Mesodermal cell (in vitro differentiated cells): ENCODE measurements around the gene SOX6.

Experiments used
- H3K27ac ChIP-seq: 2 replicates; pipeline ENCODE4 v1.7.0; 2013; ENCODE audit warnings: mild to moderate bottlenecking, low read depth, low read length, moderate library complexity; ENCODE audit not compliant: severe bottlenecking
- H3K36me3 ChIP-seq: 2 replicates; pipeline ENCODE4 v1.7.1; 2013; ENCODE audit warnings: mild to moderate bottlenecking, low read length, moderate library complexity; ENCODE audit not compliant: control insufficient read depth, insufficient read depth
- H3K4me1 ChIP-seq: one replicate; pipeline ENCODE4 v1.7.1; 2013; ENCODE audit warnings: mild to moderate bottlenecking, low read length; ENCODE audit not compliant: insufficient read depth, control insufficient read depth, poor library complexity, severe bottlenecking
- H3K4me3 ChIP-seq: 2 replicates; pipeline ENCODE4 v1.7.0; 2013; ENCODE audit warnings: low read length, control low read depth, mild to moderate bottlenecking; ENCODE audit not compliant: insufficient read depth, poor library complexity, severe bottlenecking; ENCODE audit errors: extremely low read depth
- H3K9me3 ChIP-seq: 2 replicates; pipeline ENCODE4 v1.7.1; 2013; ENCODE audit warnings: mild to moderate bottlenecking, low read length, moderate library complexity; ENCODE audit not compliant: control insufficient read depth
- WGBS, 2 experiments: methylation state at CpG; one replicate each; pipeline ENCODE4 v1.1.5; 2013; ENCODE audit warnings: missing lambda C conversion rate in 2 of 2; ENCODE audit not compliant: insufficient coverage in 2 of 2; 5-methylcytosine and 5-hydroxymethylcytosine counted together

Gene SOX6

GRCh38 chr11:15967966-15968365, 388.4 kb downstream of the SOX6 start:
- Histone ChIP-seq H3K36me3 (no peaks in the 10 kb centered on the region), H3K4me3 (no peak overlapping the region), H3K9me3 (no peaks in the 10 kb centered on the region), H3K4me1 (peaks cover 15% of the 10 kb centered on the region), H3K27ac (no peak overlapping the region)
- 60 to 86% methylated on average over 1 of the region's 2 CpGs for WGBS, 2 experiments

- no CpG with 5 or more reads among the region's 2 CpGs for WGBS, 2 experiments
- Histone ChIP-seq H3K36me3 (no peaks in the 10 kb centered on the region), H3K4me3 (no peak overlapping the region), H3K27ac (no peak overlapping the region), H3K4me1 (peaks cover 15% of the 10 kb centered on the region), H3K9me3 (no peaks in the 10 kb centered on the region)
Measured at GRCh38 chr11:15967166-15967565, 389.2 kb downstream of the SOX6 start.

DNA sequence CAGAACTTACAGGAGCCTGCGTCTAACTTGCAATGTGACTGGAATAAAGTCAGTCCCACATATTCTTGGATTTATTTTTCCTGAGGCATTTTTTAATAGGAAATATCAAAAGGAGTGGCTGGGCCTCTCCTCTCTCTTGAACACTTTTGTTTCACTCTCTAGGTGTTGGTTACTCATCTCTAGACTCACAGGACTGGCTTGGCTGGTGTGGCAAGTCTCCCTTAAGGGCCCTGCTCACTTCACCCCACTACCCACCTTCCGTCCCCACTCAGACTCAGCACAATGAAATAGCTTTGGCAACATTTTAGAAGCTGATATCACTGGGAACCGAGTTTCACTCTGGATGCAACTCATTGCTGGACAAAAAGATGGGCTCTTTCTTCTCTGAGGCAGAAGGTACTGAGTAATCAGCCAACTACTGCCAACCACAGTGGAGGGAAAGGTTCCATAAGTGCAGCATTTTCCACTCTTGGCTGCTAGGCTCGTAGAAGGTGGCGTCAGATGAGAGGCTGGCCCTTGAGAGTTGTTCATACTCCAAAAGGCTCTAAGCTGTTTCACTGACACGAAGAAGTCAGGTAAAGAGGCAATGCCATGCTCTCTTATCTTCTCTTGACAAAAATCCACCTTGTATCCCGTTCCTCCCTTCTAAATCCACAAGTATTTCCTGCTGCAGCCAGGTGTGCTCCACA, 390.6 kb downstream of the SOX6 start:
- H3K9me3 ChIP-seq: no peaks in the 10 kb centered on the region
- H3K4me1 ChIP-seq: peaks cover 15% of the 10 kb centered on the region
- H3K4me3 ChIP-seq: no peak overlapping the region
- 91 to 93% methylated on average over 5 to 6 of the region's 7 CpGs for WGBS, 2 experiments
- no peak overlapping the region for H3K27ac ChIP-seq
- no peaks in the 10 kb centered on the region for H3K36me3 ChIP-seq

DNA sequence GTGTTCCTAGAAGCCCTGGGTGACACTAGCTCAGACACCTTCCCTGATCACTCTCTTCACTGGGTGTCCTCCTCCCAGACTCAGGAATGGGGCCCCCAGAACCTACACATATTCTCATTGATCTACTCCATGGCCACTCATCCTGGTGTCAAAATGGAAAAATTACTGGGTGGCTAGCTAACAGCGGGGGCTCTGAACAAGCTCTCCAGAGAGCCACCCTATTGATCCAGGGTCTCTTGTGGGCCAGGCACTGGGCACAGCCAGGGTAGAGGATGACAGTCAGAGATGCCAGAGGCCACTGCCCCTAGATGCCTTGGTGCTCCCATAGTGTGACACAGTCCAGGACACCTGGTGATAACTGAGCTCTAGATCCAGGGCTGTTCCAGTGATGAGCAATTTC, 393.1 kb downstream of the SOX6 start:
- WGBS, 2 experiments: 100% methylated on average over 1 of the region's 1 CpG
- H3K4me3 ChIP-seq: no peak overlapping the region
- H3K27ac ChIP-seq: no peak overlapping the region
- peaks cover 1% of the 10 kb centered on the region for H3K4me1 ChIP-seq
- no peaks in the 10 kb centered on the region for H3K9me3 ChIP-seq
- no peaks in the 10 kb centered on the region for H3K36me3 ChIP-seq

DNA sequence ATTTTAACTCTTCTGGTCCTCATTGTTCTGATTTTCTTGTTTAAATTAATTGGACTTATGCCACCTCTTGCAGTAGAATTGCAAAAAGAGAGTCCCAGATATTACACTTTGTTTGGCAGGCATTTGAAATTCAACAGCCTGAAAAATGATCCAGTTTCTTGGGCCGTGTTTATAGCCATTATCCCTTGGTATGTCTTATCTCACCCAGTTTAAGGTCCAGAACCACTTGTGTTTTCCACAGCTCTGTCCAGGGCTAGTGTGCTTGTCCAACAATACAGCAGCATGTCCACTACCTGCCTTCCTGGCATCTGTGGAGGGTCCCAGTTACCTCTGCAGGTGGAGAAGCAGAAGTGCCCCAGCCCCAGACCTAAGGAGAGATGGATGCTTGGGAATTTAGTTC, 397.4 kb downstream of the SOX6 start:
- WGBS, 2 experiments: 83 to 86% methylated on average over 1 of the region's 1 CpG
- H3K4me1 ChIP-seq: no peaks in the 10 kb centered on the region

GRCh38 chr11:15957234-15957633, 399.1 kb downstream of the SOX6 start:
- Histone ChIP-seq H3K27ac (no peak overlapping the region), H3K4me1 (no peaks in the 10 kb centered on the region), H3K4me3 (no peak overlapping the region), H3K36me3 (no peaks in the 10 kb centered on the region), H3K9me3 (no peaks in the 10 kb centered on the region)
- 86 to 100% methylated on average over 2 of the region's 2 CpGs for WGBS, 2 experiments

More for the DNA sequence above, 397.4 kb downstream of the SOX6 start:
- H3K36me3 ChIP-seq: no peaks in the 10 kb centered on the region
- H3K9me3 ChIP-seq: no peaks in the 10 kb centered on the region
- H3K4me3 ChIP-seq: no peak overlapping the region
- no peak overlapping the region for H3K27ac ChIP-seq

- Histone ChIP-seq H3K4me1 (no peaks in the 10 kb centered on the region), H3K9me3 (no peaks in the 10 kb centered on the region), H3K36me3 (no peaks in the 10 kb centered on the region), H3K27ac (no peak overlapping the region), H3K4me3 (no peak overlapping the region)
- 100% methylated on average over 3 of the region's 3 CpGs for WGBS, 2 experiments
Measured at GRCh38 chr11:15956302-15956701, 400.0 kb downstream of the SOX6 start.

DNA sequence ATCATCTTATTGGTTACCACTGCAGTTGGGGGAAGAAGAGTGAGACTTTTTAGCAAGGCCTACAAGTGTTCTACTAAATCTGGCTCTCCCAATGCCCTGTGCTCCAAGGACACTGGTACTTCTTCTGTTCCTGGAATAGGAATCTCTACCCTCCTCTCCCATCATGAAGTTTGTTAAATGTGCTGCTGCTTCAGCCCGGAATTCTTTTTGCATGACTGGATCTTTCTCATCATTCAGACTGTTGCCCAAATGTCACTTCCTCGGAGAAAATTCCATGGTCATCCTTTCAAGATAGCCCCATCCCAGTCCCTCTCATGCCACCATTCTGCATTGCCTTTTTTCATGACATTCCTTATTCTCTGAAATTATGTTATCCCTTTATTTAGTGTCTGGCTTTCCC, 400.8 kb downstream of the SOX6 start:
- Histone ChIP-seq H3K36me3 (no peaks in the 10 kb centered on the region), H3K27ac (no peak overlapping the region), H3K4me1 (no peaks in the 10 kb centered on the region), H3K9me3 (no peaks in the 10 kb centered on the region), H3K4me3 (no peak overlapping the region)
- 75 to 83% methylated on average over 2 of the region's 2 CpGs for WGBS, 2 experiments

DNA sequence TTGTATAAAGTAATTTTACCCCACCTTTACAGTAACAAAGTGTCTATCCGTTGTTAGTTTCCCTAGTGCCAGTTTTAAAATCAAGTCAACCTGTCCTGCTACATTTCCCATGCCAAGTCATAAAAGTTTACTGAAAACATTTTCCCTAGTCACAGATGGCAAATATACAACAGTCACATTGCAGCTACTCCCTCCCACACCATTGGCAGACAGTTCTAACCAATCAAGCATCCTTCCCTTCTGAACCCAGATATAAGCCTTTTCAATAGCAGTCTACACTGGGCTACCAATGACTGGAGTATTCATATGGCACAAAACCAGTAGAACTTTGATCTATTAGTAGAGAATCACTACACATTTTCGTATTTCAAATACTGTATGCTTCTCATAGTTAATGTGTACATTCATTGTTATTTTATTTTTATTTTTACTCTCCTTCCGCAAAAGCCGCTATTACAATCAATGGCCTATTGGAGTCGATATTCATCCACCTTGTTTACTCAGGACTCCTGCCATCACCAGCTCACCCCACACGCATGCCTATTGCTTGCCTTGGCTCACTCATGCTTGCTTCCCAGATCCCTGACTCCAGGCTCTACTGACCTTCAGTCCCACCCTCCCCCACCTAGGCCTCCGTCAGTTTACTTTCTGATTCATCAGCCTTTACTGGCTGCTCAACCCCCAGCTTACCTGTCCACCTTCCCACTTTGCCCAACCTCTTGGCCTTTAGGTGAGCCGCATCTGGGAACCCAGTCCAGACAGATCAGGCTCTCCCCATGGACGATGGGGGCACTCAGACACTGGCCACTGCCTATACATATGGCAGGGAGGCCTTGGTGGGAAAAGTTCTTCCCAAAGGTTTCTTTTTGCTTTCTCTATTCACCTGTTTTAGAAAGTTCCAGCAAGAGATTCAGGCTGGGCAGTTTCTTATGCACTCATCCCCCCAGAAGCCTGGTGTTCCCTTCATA, 408.4 kb downstream of the SOX6 start:
- no peaks in the 10 kb centered on the region for H3K4me1 ChIP-seq
- H3K4me3 ChIP-seq: no peak overlapping the region
- WGBS, 2 experiments: 89 to 92% methylated on average over 6 to 8 of the region's 9 CpGs
- no peak overlapping the region for H3K27ac ChIP-seq
- peaks cover 10% of the 10 kb centered on the region for H3K9me3 ChIP-seq
- H3K36me3 ChIP-seq: no peaks in the 10 kb centered on the region

GRCh38 chr11:15945726-15946125, 410.6 kb downstream of the SOX6 start:
- Histone ChIP-seq H3K9me3 (peaks cover 10% of the 10 kb centered on the region), H3K36me3 (no peaks in the 10 kb centered on the region), H3K4me3 (no peak overlapping the region), H3K4me1 (no peaks in the 10 kb centered on the region), H3K27ac (no peak overlapping the region)
- WGBS, 2 experiments: no CpG with 5 or more reads among the region's 1 CpG

DNA sequence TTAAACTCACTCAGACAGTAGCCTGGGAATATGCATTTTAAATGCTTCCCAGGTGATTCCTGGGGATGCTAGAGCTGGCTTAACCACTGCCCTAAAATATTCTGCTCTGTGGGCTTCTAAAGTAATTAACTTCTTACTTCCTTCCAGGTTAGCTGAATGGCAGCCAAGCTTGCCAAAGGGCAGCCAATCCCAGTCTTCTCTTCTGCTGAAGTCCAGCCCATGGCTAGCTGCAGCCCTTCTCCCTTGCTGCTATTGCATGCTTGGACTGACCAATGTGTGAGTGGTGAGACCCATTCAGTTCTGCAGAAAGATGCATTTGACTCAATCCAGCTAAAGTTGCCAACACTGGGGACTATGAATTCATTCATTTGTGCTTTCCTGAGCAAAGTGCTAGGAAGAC, 411.9 kb downstream of the SOX6 start:
- Histone ChIP-seq H3K4me3 (no peak overlapping the region), H3K9me3 (peaks cover 10% of the 10 kb centered on the region), H3K4me1 (no peaks in the 10 kb centered on the region), H3K27ac (no peak overlapping the region), H3K36me3 (no peaks in the 10 kb centered on the region)
